HepG2 (cell line): ENCODE data around the gene DBNDD1. TPM values are rescaled to one million over a fixed set of nuclear protein-coding genes. Genes with fewer than 3 reads are reported as not detected.

Source experiments
- ASH2L ChIP-seq: fragments of 300-600, 200-600 bp; sonication (generic); IDR thresholded peaks from 2 replicates; pipeline ENCODE4 v1.7.0; 2017; ENCODE audit warnings: low read depth, mild to moderate bottlenecking, moderate library complexity, mixed read lengths, low read length; ENCODE audit not compliant: insufficient read length
- CCDC6 ChIP-seq: sonication (generic); formaldehyde crosslinking; IDR thresholded peaks from 2 replicates; pipeline ENCODE4 v1.8.1; 2022; ENCODE audit warnings: mild to moderate bottlenecking, missing genetic modification reagents, moderate library complexity
- DMAP1 ChIP-seq: IDR thresholded peaks from 2 replicates; pipeline ENCODE4 v1.6.1; 2016
- ELK4 ChIP-seq: sonication (generic); formaldehyde crosslinking; IDR thresholded peaks from 2 replicates; pipeline ENCODE4 v1.9.0; 2021; ENCODE audit warnings: missing genetic modification reagents, borderline replicate concordance
- FOXC1 ChIP-seq: sonication (generic); formaldehyde crosslinking; IDR thresholded peaks from 2 replicates; pipeline ENCODE4 v1.8.0; 2022; ENCODE audit warnings: mild to moderate bottlenecking, missing genetic modification reagents, borderline replicate concordance
- FOXK1 ChIP-seq: sonication (generic); formaldehyde crosslinking; IDR thresholded peaks from 2 replicates; pipeline ENCODE4 v1.4.0; 2020; ENCODE audit warnings: low read depth, missing genetic modification reagents, borderline replicate concordance
- KMT2A ChIP-seq: sonication (generic); formaldehyde crosslinking; IDR thresholded peaks from 2 replicates; pipeline ENCODE4 v1.4.0; 2020; ENCODE audit warnings: missing genetic modification reagents
- RFX5 ChIP-seq: IDR thresholded peaks from 2 replicates; pipeline ENCODE4 v1.6.1; 2011; ENCODE audit warnings: low read depth, low read length, improper control_type of control experiment
- ZFP36 ChIP-seq: fragments of 150-350 bp; IDR thresholded peaks from 2 replicates; pipeline ENCODE4 v1.6.1; 2018; ENCODE audit warnings: borderline replicate concordance, low read length, low read depth; ENCODE audit not compliant: partially characterized antibody
- ZFYVE20 ChIP-seq: sonication (generic); formaldehyde crosslinking; IDR thresholded peaks from 2 replicates; pipeline ENCODE4 v1.8.0; 2023; ENCODE audit warnings: low read depth, mild to moderate bottlenecking, moderate library complexity, missing genetic modification reagents, borderline replicate concordance
- ZNF253 ChIP-seq: sonication (generic); formaldehyde crosslinking; IDR thresholded peaks from 2 replicates; pipeline ENCODE4 v1.8.0; 2022; ENCODE audit warnings: mild to moderate bottlenecking, missing genetic modification reagents, borderline replicate concordance
- ZNF260 ChIP-seq: sonication (generic); formaldehyde crosslinking; IDR thresholded peaks from 2 replicates; pipeline ENCODE4 v1.4.0; 2020; ENCODE audit warnings: missing genetic modification reagents, low read depth, mild to moderate bottlenecking, borderline replicate concordance
- polyA plus RNA-seq, 8 experiments: library from polyadenylated mRNA; depleted of rRNA in 3 of 8; stranded (reverse) in 7 of 8; unstranded in 1 of 8; fragments of >200 nt; fragmentation: Illumina TruSeq in 4 of 8; extraction: Trizol in 4 of 8; gene quantifications; 2 replicates each; pipeline versions ENCODE4 v1.2.1 to v1.2.3, GENCODE V29; 2011 to 2016; ENCODE audit warnings: low read depth in 4 of 8, missing spikeins in 1 of 8, mixed read lengths in 1 of 8; ENCODE audit not compliant: insufficient read depth in 1 of 8
- total RNA-seq, 5 experiments: library from RNA; depleted of rRNA; stranded (reverse); fragments of >200 nt; fragmentation: Illumina TruSeq; extraction: Trizol; gene quantifications; 2 replicates each; pipeline ENCODE4 v1.2.3, GENCODE V29; 2016; ENCODE audit warnings: low read depth in 1 of 5
- TF ChIP-seq, protein P1 (sequence below): sonication (generic); formaldehyde crosslinking; IDR thresholded peaks from 2 replicates; pipeline ENCODE4 v1.4.0; 2020; ENCODE audit warnings: missing genetic modification reagents
- TF ChIP-seq, protein P2 (sequence below): IDR thresholded peaks from 2 replicates; pipeline ENCODE4 v1.6.1; 2016; ENCODE audit warnings: low read depth, missing genetic modification reagents, missing compliant biosample characterization

DBNDD1 gene
- total and polyA plus RNA-seq, 2 of the 13 experiments (the other 11 are each of a cell fraction or from before 2014, with no cell fraction given) = 17.0 to 40.4 TPM

- TF ChIP-seq, protein P1, sequence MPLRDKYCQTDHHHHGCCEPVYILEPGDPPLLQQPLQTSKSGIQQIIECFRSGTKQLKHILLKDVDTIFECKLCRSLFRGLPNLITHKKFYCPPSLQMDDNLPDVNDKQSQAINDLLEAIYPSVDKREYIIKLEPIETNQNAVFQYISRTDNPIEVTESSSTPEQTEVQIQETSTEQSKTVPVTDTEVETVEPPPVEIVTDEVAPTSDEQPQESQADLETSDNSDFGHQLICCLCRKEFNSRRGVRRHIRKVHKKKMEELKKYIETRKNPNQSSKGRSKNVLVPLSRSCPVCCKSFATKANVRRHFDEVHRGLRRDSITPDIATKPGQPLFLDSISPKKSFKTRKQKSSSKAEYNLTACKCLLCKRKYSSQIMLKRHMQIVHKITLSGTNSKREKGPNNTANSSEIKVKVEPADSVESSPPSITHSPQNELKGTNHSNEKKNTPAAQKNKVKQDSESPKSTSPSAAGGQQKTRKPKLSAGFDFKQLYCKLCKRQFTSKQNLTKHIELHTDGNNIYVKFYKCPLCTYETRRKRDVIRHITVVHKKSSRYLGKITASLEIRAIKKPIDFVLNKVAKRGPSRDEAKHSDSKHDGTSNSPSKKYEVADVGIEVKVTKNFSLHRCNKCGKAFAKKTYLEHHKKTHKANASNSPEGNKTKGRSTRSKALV (CRISPR knock-in tag) = no peak
- TF ChIP-seq ASH2L (no peak), FOXC1 (no peak), ZNF260 (CRISPR knock-in tag) (no peak), ZNF253 (CRISPR knock-in tag) (no peak), ELK4 (CRISPR knock-in tag) (no peak), ZFYVE20 (CRISPR knock-in tag) (no peak), ZFP36 (no peak), KMT2A (no peak), RFX5 (no peak), DMAP1 (CRISPR knock-in tag) (no peak; the same call in 1 of the 2 replicates), CCDC6 (CRISPR knock-in tag) (no peak; the same call in 1 of the 2 replicates), FOXK1 (CRISPR knock-in tag) (no peak)
- TF ChIP-seq, protein P2, sequence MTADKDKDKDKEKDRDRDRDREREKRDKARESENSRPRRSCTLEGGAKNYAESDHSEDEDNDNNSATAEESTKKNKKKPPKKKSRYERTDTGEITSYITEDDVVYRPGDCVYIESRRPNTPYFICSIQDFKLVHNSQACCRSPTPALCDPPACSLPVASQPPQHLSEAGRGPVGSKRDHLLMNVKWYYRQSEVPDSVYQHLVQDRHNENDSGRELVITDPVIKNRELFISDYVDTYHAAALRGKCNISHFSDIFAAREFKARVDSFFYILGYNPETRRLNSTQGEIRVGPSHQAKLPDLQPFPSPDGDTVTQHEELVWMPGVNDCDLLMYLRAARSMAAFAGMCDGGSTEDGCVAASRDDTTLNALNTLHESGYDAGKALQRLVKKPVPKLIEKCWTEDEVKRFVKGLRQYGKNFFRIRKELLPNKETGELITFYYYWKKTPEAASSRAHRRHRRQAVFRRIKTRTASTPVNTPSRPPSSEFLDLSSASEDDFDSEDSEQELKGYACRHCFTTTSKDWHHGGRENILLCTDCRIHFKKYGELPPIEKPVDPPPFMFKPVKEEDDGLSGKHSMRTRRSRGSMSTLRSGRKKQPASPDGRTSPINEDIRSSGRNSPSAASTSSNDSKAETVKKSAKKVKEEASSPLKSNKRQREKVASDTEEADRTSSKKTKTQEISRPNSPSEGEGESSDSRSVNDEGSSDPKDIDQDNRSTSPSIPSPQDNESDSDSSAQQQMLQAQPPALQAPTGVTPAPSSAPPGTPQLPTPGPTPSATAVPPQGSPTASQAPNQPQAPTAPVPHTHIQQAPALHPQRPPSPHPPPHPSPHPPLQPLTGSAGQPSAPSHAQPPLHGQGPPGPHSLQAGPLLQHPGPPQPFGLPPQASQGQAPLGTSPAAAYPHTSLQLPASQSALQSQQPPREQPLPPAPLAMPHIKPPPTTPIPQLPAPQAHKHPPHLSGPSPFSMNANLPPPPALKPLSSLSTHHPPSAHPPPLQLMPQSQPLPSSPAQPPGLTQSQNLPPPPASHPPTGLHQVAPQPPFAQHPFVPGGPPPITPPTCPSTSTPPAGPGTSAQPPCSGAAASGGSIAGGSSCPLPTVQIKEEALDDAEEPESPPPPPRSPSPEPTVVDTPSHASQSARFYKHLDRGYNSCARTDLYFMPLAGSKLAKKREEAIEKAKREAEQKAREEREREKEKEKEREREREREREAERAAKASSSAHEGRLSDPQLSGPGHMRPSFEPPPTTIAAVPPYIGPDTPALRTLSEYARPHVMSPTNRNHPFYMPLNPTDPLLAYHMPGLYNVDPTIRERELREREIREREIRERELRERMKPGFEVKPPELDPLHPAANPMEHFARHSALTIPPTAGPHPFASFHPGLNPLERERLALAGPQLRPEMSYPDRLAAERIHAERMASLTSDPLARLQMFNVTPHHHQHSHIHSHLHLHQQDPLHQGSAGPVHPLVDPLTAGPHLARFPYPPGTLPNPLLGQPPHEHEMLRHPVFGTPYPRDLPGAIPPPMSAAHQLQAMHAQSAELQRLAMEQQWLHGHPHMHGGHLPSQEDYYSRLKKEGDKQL (CRISPR knock-in tag) = no peak
Observed at GRCh38 chr16:90020838-90021382, 1.7 kb upstream of the DBNDD1 start (continued).
